Measurements from ENCODE around the gene TMEM154.
"Not testable (repeated sequence)": the region's sequence is repeated elsewhere in the genome, so short reads cannot be mapped to it uniquely, and the experiment has no call there.

TMEM154 gene

DNA sequence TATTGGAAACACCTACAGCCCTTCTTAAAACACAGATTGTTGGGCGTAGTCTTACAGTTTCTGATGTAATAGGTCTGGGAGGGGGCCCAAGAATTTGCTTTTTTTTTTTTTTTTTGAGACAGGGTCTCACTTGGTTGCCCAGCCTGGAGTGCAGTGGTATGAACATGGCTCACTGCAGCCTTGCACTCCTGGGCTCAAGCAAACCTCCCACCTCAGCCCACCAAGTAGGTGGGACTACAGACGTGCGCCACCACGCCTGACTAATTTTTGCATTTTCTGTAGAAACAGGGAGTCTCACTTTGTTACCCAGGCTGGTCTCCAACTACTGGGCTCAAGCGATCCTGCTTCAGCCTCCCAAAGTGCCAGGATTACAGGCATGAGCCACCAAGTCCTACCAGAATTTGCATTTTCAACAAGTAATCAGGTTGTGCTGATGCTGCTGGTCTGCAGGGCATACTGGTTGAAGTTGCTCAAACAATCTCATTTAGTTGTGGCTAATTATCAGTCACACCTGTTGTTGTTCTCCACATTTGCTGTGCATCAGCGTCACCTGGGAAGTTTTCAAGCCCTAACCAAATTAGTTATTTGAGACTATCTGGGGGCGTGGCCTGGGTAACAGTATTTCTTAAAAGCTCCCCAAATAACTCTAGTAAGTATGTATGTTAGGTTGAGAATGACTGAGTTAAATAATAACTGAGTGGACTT, 14.0 kb downstream of the TMEM154 start:
- no peak for FAIRE-seq

DNA sequence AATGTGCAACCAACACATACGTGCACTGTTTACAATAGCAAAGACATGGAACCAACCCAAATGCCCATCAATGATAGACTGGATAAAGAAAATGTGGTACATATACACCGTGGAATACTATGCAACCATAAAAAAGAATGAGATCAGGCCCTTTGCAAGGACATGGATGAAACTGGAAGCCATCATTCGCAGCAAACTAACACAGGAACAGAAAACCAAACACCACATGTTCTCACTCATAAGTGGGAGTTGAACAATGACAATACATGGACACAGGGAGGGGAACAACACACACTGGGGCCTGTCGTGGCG, 15.8 kb downstream of the TMEM154 start:
- FAIRE-seq: not testable (repeated sequence)

DNA sequence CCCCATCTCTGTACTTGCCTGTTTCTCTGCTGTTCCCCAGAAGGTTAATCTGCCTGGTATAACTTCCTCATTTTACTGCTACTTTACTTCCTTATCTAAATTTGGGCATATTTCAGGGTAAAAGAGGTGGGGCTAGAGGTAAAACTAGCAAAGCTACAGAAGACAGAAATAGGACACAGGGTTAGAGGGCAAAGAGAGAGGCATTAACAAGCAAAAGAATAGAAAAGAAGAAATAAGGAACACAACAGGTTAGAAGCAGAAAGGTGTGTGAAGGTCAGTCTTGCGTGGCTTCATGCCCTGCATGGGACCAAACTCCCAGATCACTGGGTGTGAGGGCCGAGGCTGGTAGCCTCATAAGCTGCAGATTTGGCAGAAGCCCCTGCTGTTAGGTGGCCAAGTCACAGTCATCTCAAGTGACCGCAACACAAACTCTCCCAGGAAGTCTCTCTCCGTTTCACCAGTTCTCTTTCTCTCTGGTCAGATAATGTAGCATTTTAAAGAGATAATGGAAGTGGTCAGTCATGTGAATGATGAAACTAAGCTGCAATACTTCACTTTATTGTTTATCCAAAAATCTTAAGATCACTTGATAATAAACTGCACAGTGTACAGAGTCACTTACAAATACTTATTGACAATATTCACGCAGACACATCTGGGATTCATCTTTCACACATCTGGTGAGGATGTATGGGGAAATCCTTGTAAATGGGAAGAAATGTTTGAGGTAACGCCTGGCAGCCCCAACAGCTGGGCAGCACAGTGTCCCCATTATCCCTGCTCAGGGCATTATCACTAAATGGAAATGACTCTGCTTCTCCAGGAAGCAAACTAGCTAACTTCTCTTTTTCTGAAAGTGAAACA, 16.4 kb downstream of the TMEM154 start:
- no peak for FAIRE-seq

DNA sequence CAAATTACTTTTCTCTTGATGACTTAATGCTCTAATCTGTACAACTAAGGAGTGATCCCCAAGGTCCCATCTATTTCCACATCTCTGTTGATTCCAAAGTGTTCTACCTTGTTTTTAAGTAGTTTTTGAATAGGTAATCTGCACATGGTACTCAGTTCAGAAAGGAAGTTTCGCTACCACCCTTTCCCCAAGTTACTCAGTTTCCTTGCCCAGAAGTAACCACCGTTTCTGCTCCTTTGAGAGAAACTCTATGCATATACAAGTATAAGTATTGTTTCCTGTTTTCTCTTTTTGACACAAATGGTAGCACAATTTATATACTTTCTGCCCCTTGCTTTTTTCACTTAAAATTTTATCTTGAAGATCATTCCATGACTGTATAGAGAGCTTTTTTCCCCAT, 18.1 kb downstream of the TMEM154 start:
- no peak for FAIRE-seq

DNA sequence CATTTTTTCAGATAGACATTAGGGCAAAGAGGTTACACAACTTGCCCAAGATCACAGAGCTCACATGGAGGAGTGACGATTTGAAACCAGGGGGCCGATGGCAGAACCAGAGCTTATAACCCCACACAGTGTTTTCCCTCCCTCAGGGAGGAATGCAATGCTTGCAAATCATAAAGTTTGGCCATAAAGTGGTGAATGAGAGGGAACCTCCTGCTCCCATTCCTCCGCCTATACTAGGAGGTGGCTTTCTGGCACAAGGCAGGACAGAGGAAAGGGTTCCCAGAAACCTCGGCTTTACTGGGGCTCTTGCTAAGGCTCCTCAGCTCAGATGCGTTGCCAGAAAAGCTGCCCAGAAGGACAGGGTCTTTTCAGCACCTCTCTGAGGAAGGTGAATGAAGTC, 19.3 kb downstream of the TMEM154 start:
- FAIRE-seq: no peak

DNA sequence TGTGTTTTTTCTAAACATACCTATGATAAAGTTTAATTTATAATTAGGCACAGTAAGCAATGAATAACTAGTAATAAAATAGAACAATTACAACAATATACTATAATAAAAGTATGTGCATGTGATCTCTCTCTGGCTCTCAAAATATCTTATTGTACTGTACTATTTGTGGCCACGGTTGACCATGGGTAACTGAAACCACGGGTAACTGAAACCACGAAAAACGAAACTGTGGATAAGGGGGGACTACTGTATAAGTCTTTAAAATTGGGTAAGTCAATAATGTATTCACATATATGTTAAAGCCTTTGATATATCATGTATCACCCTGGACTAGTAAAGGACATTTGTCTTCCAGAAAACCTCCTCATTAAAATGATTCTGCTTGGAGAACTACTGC, 20.0 kb downstream of the TMEM154 start:
- FAIRE-seq: no peak

DNA sequence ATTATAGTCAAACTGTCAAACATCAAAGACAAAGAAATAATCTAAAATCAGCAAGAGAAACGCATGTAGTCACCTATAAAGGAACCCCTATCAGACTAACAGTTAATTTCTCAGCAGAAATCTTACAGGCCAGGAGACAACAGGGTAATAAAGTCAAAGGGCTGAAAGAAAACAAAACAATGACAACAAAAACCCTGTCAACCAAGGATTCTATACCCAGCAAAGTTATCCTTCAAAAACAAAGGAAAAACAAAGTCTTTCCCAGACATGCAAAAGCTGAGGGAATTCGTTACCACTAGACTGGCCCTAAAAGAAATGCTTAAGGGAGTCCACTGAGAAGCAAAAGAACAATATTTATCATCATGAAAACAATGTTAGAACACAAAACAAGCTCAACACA, 22.1 kb downstream of the TMEM154 start:
- FAIRE-seq: no peak

DNA sequence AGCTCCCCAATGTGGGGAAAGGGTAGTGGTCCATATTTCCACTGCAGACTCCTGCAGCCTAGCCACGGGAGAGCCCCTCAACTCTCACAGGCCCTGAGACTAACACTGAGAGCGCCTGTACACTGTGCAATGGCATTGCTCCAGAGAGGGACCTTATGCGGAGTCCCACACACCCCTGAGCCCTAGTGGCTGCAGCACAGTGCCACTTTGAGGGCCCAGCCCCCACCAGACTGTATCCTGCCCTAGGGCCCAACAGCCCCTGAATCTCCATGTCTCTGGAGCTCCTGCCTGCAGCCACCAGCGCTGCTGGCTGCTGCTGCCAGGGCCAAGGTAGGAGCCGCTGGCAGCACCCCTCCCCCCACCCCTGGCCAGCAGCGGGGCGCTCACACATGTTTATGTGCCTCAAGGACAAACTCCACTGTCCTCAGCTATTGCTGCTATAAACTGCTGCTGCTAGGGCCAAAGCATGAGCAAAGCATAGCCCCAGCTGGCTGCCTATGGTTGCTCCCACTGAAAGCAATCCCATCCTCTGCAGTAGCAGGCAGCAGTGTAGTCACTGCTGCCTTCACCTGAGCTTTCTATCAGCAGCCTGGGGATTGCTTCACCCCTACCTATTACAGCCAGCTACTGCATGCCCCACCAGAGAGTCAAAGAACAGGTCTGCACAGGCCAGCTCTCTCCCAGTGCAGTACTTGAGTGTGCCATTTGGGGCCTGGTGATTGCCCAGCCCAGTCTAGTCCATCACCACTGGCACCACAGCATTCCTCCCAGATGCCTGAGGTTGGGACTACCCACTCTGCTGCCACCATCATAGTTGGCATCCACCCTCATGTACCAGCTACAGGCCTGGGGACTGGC, 24.3 kb downstream of the TMEM154 start:
- FAIRE-seq: no peak

DNA sequence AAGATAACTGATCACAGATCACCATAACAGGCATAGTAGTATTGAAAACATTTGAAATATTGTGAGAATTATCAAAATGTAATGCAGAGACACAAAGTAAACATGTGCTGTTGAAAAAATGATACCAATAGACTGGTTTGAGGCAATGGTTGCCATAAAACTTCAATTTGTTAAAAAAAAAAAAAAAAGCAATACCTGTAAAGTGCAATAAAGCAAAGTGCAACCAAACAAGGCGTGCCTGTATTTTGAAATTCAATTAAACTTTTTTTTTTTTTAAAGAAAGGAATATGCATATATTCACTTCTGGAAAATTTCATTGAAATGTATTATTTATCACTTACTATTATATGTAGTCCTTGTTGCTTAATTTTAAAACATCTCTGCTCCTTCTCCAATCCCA, 27.7 kb downstream of the TMEM154 start:
- FAIRE-seq: no peak

DNA sequence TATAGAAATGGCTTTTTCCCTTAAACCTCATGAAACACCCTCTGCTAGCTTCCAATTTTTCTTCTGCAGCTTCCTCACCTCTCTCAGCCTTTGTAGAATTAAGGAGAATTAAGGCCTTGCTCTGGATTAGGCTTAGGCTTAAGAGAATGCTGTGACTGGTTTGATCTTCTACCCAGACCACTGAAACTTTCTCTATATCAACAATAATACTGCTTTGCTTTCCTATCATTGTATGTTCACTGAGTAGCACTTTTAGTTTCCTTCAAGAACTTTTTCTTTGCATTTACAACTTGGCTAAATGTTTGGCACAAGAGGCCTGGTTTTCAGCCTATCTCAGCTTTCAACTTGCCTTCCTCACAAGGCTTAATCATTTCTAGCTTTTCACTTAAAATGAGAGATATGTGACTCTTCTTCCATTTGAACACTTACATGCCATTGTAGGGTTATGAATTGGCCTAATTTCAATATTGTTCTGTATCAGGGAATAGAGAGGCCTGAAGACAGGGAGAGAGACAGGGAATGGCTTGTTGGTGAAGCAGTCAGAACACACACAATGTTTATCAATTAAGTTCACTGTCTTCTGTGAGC, 28.2 kb downstream of the TMEM154 start:
- FAIRE-seq: no peak

DNA sequence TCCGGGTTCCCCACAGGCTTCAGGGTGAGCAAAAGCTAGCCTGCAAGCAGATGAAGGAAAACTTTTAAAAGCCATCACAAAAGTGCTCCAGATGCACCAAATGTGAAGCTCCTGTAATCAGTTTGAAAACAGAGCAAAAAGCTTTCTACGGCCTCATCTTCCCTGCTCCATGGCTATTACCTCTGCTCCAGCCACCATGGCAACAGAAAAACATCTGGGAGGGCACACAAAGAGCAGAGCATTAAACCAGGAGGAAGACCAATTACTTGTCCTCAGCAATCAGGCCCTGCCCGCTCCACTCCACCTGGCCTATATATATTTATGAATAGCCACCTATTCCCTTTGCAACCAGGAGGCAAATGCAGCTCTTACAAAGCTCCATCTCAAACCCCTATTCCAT, 33.6 kb downstream of the TMEM154 start:
- FAIRE-seq: no peak

DNA sequence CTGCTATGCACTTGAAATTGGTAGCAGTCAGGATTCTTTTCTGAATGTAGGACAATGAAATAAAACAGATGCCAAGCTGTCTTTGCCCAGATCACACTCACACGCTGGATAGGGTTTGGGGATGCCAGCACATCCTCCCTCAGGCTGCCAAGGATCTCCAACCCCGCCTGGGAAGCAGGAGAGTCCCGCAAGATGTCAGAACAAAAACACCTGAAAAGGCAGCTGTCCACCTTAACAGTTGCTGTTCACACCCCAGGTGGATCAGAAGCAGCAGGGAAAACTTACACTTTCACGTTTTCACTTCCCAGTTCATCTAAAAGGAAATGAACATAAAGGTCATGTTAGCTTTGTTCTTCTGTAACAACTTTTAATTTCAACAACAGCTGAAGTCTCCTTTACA, 35.7 kb downstream of the TMEM154 start:
- no peak for FAIRE-seq

DNA sequence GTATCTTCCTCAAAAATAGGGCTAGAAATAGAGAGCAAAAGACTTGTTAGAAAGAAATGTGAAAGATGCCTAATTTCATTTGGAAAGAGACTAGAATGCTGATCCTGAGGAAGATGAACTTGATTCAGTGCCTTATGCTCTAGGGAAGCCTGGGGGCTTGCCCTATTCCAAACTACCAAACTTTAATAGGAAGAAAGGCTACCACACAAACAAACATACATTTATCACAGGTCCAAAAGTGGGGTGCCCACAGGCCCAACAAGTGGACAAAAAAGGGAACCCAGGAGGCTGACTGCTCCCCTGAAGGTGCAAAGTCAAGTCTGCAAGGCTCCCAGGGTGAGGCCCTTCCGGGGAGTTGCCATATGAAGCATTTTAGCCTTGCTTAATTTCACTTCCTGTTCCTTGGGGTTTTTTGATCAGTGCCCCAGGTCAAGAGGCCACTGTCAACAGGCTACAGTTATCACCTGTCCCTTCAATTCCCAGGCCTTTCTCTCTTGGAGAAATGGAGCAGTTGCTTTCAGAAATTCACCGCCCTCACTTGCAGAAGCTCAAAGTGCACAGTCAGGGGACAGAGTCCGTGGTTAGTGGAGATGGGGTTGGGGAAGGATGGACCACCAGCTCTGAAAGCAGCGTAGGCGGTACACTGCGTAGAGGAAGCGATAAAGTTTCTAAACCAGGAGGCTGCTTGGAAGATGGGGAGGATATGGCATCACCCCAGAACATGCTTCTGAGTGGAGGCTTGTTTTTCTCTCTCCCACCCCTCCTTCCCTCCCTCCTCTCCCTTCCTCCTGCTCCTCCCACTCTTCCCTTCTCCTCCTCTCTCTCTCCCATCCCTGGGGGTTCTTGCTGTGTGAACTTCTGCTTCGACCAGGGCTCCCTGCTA, 36.4 kb downstream of the TMEM154 start:
- no peak for FAIRE-seq

DNA sequence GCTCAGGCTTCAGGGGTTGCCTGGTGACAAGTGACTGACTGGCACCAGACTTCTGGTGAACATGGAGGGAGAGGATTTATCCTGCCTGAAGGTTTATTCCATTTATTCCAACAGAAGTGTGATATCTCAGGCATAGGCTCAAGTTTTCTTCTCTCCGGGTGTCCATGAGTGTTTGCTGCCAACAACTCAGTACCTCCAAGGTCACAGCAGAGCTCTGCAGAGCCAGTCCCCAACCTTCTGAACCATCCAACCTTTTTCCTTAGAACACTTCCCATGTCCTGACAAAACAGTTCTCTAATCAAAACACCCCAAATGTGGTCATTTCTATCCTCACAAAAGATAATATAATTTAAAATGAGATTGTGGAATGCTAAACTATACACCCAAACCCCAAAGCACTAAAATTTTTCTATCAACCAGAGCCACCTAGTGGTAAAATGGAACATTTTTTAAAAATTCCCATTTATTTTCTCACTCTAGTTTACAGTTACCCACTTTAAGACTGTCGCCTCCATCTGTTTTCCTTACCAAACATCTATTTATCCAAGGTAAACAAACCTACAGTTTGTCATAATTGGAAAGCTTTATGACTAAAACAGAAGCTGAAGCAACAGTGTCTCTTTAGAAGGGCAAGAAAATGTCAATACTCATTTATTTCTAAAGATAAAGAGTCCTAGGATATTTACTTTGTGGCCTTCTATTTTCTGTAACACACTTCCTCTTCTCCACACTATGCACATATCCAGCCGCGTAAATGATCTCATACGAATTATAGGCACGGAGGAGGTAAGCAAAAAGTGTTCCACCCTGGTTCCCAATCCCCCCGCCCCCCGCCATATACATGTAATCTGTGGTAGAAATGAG, 39.5 kb downstream of the TMEM154 start:
- FAIRE-seq: peak; percentile 95

DNA sequence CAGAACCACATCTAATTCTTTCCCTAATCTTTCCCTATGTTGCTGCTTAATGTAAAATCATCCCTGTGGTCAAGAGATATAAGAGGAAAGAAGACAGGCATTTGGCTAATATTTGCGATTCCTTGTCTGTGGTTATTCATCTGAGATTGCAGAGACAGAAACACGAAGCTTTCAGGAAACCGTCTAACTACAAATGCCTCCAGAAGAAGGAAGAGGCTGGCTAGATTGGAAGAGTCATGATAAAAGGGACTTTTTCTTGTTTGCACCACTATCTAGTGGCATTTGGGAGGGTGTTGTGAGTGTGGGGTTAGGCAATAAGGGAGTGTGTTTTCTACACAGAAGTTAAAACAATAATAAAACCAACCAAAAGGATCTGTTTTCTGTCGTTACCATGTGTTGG, 43.9 kb downstream of the TMEM154 start:
- FAIRE-seq: no peak

DNA sequence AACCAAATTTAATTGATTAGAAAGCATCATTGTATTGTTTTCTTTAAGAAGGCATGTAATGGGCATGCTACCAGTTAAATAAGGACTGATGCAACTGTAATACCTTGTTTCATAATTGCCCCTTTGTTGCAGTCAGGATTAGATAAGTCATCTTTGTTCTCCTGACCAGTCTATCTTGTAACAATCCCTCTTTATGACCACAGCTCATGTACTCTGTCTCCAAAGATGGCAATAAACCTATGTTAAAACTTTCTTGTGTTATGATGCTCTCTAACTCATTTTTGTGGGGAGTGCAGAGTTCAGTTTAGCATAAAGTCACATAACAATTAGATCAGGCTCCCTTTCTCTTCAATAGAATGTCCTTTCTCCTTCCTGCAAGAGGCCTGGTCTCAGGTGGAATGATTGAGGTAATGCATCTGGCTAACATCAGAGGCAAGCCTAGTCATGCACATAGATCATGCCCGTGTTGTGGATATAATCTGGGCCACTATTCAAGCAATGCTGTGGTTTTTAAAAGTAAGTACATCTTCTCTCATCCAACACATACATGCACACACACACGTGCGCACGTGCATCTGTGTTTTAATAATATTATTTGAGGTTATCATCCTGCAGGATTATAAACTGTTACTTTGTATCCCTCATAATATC, 45.6 kb downstream of the TMEM154 start:
- FAIRE-seq: no peak

DNA sequence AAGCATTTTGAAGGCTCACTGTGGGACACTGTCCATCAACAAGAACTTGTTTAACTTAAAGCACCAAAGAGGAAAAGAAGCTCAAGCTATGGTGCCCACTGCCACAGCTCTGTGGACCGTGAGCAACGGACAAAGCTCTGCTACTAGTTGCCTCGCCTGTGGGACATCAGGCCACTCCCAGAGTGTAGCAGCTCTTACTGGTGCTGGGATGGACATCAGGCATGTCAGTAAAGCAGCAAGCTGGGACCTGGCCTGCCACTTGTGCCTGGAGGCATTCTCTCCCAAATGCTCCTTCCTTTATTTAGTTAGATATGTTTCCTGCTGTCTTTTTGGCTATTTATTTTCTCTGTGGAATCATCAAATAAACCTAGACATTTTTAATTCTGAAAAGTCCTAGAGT, 46.7 kb downstream of the TMEM154 start:
- FAIRE-seq: no peak

DNA sequence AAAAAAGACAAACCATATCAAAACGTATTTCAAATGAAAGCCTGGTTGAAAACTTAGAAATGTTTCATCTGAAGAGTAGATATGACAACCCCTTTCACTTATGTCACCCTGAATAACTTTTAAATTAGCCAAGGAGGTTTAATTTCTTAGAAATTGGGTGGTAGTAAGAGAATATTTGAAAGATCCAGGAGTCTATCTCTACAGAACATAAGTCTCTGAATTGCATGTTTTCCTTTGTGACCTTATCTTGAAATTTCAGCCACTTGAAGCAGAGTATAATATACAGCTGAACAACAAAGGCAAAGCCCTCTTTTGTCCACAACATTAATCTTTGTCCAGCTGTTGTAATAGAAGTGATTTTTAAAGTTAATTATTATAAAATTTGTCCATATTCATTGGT, 49.5 kb downstream of the TMEM154 start:
- no peak for FAIRE-seq

DNA sequence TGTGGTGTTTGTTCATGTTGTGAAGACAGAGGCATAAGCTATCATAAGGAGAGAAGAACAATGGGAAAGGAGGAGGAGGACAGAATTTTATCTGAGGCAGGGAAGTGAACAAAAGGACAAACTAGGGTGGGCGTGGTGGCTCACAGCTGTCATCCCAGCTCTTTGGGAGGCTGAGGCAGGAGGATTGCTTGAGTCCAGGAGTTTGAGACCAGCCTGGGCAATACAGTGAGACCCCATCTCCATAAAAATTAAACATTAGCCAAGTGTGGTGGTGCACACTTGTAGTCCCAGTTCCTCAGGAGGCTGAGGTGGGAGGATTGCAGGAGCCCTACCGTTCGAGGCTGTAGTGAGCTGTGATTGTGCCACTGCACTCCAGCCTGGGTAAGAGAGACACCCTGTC, 49.9 kb downstream of the TMEM154 start:
- no peak for FAIRE-seq

DNA sequence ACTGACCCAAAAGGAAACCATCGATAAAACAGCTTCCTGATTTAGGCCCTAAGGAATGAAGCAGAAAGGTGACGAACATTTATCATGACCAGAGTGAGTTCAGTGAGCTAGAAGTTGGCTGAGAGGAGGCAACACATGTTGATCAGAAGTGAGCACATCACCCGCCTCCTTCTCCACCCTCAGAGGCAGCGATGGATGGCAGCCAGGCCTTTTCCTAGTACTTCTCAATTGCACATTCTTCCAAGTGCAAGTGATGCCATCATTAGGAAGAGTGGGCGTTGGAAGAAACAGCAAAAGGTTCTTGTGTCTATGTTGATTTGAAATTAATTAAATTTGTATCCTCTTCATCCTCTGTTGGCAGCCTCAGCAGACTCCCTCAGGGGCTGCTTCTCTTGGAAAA, 51.7 kb downstream of the TMEM154 start:
- no peak for FAIRE-seq

DNA sequence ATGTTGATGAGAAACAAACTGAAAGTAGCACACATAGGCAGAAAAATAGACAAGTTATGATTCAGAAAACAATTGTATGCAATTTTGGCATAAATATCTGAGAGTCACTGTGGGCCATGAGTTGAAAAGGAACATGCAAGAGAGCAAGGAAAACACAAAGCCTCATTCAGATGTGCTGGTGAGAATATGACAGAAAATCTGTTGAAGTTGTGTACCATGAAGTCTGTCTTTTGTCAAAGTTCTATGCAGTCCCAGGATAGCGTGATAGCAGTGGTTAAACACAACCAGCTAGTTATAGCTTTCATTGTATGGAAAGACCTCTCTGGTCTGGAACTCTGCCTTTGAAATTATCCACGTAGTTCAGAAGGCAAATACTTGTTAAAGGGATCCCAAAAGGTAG, 53.0 kb downstream of the TMEM154 start:
- no peak for FAIRE-seq

Data from A204.1 (cell line).